ENCODE results near the gene ZBTB43. TPM values are rescaled to one million over a fixed set of nuclear protein-coding genes. Genes with fewer than 3 reads are reported as not detected.

ZBTB43 gene
- total and polyA plus RNA-seq, 2 of the 4 experiments (the other 2 are of a cell fraction), result 4.5 to 15.1 TPM

GRCh38 chr9:126880226-126880946 lies 75.5 kb downstream of the ZBTB43 start:
- Histone ChIP-seq H3K4ac (ENCODE audit: low read depth, low read length) (no peak overlapping the region), H4K20me1 (ENCODE audit: insufficient read depth, low read length) (peaks cover 47% of the 10 kb centered on the region), H3K79me1 (ENCODE audit: low read depth in 1 of 2, low read length in 2 of 2) (peaks cover 36 to 71% of the 10 kb centered on the region in 2 experiments), H2AK5ac (ENCODE audit: low read depth, low read length) (no peak overlapping the region), H2AK9ac (replicated peaks; ENCODE audit: low read depth, low read length, poor library complexity) (no peak overlapping the region), H2AFZ (replicated peaks; ENCODE audit: low read length, poor library complexity) (no peak overlapping the region), H3K4me3 (ENCODE audit: insufficient read depth, low read depth, low read length) (no peak overlapping the region), H3K4me1 (ENCODE audit: control insufficient read depth, insufficient read depth, low read length) (peaks cover 3% of the 10 kb centered on the region), H3K4me2 (ENCODE audit: low read depth, low read length) (no peak overlapping the region), H3K27me3 (ENCODE audit: control insufficient read depth, insufficient read depth, low read length) (no peaks in the 10 kb centered on the region), H3K36me3 (ENCODE audit: control insufficient read depth, insufficient read depth, low read length) (peaks cover 28% of the 10 kb centered on the region), H2BK5ac (ENCODE audit: low read depth, low read length, poor library complexity, severe bottlenecking) (no peak overlapping the region), H2BK120ac (ENCODE audit: low read depth, low read length) (no peak overlapping the region), H3K56ac (ENCODE audit: extremely low read depth, insufficient read depth, low read length) (no peak overlapping the region), H4K5ac (ENCODE audit: low read depth, low read length) (no peak overlapping the region), H3K18ac (ENCODE audit: low read depth, low read length) (no peak overlapping the region), H2BK20ac (ENCODE audit: low read depth, low read length) (no peak overlapping the region), H4K91ac (ENCODE audit: insufficient read depth, low read depth, low read length) (no peak overlapping the region), H3K14ac (replicated peaks; ENCODE audit: low read depth, low read length) (no peak overlapping the region), H3K9ac (ENCODE audit: low read depth, low read length) (no peak overlapping the region), H3K27ac (ENCODE audit: insufficient read depth, low read length) (no peak overlapping the region), H3K9me1 (ENCODE audit: insufficient read depth, low read length) (peaks cover 6% of the 10 kb centered on the region; the same call in 1 of the 2 replicates), H2BK15ac (ENCODE audit: low read depth, low read length) (no peak overlapping the region), H3K9me3 (ENCODE audit: control insufficient read depth, insufficient read depth, low read length) (no peaks in the 10 kb centered on the region), H4K8ac (ENCODE audit: low read depth in 2 of 2, low read length in 2 of 2) (no peak overlapping the region), H3K23ac (ENCODE audit: low read depth, low read length) (no peak overlapping the region)
- DNase-seq (no peak), ATAC-seq (ENCODE audit: low read depth) (no peak)
- ChIA-PET POLR2A (ENCODE audit: unreplicated experiment) (no interaction called here), CTCF (no interaction called here)
- BruUV-seq (replicated peaks), result no TSS peak
- intact Hi-C loops (cut with micrococcal nuclease), result no loop called here
- dilution Hi-C loops (cut with HindIII; ENCODE audit: low sequenced_read_pairs, unreplicated experiment), result no loop called here
- in situ Hi-C loops (cut with MboI; ENCODE audit: low sequenced_read_pairs), result no loop called here
- no peak for TF ChIP-seq POLR2A (IDR thresholded peaks at IDR 0.05; ENCODE audit: low read depth, low read length)
- no peak for TF ChIP-seq MXI1 (IDR thresholded peaks at IDR 0.05; ENCODE audit: borderline replicate concordance, low read depth, low read length)
- no peak for TF ChIP-seq CHD1 (IDR thresholded peaks at IDR 0.05; ENCODE audit: low read depth, low read length)
- 99% methylated on average over 8 of the region's 23 CpGs; no CpG with 5 or more reads in 1 of the 2 experiments for WGBS, 2 experiments (ENCODE audit: extremely low coverage in 2 of 2, insufficient read length in 1 of 2)

Measured in IMR-90 (cell line).